UCSD-AML1 (cell line): ENCODE results near the gene TMEM266.

Experiments
- DNase-seq: peaks from one replicate; lab custom pipeline; 2025; ENCODE audit not compliant: unreplicated experiment; lab: John Stamatoyannopoulos, UW

Gene TMEM266

DNA sequence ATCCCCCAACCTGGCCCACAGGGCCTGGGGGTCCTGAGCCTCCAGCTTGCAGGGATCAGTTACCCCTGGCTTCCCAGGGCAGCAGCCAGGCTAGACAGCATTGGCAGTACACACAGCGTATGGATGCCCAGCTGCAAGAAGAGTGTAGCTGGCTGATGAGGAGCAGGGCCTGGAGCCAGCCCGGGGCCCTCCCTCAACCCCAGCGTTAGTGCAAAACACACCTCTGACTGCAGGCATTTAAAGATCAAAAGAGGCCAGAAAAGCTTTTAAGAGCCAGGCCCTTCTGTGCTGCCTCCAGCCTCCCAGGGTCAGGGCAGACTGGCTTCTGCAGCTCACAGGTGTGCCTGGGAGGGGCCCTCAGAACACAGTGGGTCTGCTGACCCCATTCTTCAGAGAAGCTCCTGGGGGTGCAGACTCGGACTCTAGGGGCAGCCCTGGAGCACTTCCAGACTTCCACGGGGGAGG lies 140.9 kb downstream of the TMEM266 start:
- DNase-seq, result no peak

DNA sequence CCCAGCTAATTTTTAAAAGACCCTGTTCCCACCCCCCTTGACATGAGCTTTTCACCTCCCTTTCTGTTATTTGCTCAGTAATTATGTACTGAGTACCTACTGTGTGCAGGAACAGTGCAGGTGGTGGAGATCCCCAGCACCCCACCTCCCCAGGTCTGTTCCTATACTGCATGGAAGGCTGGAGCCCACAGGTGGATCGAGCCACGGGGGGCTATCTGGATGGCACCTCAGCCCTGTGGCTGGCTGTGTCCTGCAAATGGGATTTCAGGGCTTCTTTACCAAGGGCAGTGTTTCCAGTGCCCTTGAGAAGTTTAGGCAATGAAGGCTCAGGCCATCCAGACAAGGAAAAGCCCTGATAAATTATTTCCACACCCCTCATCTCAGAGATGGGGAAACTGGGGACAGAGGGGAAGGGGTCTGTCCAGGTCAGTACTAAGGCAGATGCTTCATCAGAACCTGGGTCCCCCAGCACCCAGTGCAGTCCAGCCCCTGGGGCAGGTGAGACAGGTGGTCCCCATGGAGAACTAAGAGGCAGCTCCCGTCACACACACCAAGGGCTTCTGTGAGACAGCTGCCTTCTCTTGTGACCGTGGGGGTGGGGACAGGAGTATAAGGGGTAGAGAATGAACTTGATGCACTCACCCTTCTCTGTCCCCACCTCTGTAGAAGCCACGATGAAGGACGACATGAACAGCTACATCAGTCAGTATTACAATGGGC lies 141.9 kb downstream of the TMEM266 start:
- no peak for DNase-seq

DNA sequence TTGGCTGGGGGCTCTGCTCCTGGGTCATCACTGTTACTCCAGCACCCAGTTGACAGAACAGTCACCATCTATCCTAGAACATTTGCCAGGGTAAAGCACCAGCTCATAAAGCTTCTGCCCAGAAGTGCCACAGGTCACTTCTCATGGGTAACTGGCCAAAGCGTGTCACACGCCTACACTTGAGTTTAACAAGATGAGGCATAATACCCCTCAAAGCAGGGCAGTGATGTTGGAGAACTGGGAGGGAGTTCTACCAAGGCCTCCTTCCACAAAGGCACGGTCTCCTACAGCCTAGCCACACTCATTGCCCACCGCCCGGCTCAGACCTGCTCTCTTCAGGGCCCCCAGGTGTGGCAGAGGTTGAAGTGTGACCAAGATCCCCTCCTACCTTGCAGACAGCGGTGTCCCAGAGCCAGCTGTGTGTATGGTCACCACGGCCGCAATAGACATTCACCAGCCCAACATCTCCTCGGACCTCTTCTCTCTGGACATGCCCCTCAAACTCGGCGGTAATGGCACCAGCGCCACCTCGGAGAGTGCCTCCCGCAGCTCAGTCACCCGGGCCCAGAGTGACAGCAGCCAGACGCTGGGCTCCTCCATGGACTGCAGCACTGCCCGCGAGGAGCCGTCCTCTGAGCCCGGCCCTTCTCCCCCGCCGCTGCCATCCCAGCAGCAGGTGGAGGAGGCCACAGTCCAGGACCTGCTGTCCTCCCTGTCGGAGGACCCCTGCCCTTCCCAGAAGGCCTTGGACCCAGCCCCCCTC lies 143.7 kb downstream of the TMEM266 start:
- no peak for DNase-seq

DNA sequence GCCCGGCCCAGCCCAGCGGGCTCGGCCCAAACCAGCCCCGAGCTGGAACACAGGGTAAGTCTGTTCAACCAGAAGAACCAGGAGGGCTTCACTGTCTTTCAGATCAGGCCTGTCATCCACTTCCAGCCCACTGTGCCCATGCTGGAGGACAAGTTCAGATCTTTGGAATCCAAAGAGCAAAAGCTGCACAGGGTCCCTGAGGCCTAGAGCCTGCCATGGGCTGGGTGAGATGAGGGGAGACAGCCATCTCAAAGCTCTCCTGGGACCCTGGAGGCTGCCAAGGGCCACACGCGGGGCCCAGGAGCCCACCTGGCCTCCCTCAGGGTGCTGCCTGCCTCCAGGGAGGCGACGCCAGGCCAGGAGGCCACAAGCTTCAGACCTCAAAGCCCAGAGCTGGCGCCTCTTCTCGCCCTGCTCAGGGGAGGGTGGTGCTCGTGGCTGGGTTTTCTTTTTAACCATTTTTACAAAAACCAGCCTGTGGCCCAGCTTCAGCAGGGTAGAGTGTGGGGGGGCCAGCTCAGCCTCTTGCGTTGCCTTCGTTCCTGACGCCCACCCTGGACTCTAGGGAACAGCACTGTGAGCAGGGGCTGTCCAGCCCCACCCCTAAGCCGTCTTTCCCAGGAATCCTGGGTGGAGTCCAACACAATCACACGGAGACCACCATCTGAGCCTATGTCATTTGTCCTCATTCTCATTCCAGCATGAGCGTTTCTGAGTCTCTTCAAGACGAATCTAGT lies 144.5 kb downstream of the TMEM266 start:
- no peak for DNase-seq

DNA sequence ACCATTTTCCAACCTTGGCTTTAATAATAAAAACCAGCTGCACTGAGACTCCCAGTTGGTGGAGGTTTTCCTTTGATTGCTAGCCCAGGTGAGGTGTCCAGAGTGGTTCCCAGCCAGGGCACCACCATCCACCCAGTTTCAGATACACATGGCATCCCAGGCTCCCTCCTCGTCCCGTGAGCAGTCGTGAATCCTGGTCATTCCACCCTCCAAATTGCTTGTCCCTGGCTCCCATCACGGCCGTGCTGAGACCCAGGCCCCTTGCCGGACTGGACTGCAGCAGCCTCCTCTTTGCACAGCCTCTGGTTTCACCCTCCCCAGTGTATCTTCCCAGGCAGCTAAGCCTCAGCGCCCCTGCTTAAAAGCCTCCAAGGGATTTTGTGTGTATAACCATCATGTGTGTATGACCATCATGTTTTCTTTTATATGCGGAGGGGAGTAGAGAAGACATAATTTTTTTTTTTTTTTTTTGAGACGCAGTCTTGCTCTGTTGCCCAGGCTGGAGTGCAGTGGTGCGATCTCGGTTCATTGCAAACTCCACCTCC lies 145.2 kb downstream of the TMEM266 start:
- no peak for DNase-seq

DNA sequence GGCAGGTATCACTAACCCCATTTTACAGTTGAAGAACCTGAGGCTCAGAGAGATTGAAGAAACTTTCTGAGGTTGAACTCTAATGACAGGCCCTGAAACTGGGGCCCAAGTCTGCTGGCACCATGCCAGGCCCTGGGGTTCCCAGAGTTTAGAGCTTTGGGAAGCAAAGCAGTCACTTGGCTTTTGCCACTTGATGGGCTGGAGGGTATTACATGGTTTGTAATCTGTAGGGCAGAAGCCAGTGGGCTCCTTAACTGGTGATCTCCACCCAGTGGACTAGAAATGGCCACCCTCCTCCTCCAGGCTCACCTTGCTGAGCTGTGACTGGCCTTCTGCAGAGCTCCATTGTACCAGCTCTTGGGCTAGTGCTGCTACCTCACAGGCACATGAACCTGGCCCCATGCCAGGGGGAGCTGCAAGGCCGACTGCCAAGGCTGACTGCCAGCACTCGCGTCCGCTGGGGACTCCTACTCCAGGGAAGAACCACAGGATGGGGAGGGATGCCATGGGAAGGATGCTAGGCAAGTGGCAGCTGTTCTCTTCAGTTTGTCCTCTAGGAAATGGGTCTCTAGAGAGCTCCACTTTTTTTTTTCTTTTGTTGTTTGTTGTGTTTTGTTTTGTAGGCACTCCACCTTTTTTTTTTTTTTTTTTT lies 146.7 kb downstream of the TMEM266 start:
- DNase-seq, result no peak

DNA sequence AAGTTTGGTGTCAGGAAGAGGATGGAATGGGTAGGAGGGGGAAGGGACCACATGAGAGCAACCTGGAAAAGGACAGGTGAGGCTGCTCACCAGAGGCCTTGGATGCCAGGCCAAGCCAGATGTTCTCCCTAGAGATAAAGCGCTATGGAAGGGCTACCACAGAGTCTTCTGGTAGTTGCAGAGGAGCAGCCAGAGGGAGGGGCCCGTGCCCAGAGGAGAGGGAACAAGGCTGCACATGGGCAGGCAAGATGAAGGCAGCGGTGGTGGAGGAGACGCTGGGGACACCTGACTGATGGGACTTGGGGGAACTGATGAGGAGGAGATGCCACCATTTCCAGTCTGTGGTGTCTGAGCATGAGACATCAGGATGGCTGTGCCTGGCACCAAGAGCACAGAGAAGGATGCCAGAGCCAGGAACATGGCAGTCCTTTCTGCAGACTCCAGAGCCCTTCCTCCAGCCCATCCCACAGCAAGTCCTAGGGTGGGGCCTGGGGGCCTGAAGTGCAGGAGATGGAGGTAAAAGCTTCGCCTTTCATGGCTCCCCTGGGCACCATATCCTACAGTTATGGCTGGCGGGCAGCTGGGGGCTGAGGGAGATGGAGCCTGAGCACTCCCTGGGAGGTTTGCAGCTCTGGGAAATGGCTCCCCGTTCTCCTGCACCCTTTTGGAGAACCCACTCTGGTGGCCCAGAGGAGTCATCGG lies 148.4 kb downstream of the TMEM266 start:
- no peak for DNase-seq

DNA sequence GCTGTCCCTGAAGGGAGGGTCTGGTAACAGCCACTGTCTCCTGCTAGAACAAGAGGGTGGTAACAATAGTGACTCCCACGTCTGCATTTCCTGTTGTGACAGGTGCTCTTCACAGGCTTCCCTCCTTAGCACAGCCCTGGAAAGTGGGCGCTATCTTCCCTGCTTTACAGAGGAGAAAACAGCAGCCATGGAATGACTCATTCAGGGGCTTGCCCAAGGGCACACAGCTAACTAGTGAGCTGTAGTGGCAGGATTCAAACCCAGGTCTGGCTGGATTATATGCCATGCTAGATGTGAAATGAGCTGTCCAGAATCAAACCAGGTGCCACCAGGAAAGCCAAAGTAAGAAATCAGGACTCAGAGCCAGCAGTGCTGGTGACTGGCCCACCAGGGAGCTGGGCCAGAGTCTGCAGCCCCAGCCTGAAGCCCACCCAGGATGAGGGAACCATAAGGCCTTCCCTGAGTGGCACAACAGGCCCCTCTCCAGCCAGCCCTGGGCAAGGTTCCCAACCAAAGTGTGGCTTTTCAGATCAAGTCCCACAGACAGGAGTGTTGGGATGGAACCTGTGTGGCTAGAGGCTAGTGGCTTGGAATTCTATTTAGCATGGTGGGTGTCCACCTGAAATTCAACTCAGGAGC lies 149.1 kb downstream of the TMEM266 start:
- DNase-seq, result no peak

DNA sequence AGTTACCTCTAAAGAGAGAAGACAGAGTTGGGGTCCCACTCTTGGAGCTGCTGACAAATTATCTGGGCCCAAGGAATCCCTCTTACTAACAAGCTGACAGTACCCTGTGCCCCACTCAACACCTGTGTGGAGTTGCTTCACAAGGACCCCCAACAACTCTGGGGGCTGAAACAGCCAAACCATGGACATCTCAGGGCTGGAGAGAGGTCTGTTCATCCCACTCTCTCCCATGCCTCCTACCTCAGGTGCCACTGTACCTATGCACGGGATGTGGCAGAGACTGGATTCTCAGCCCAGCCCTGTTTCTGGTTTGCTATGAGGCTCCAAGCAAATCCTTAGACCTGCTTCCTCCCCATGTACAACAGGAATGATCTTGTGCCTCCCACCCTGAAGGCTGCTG lies 149.7 kb downstream of the TMEM266 start:
- no peak for DNase-seq

DNA sequence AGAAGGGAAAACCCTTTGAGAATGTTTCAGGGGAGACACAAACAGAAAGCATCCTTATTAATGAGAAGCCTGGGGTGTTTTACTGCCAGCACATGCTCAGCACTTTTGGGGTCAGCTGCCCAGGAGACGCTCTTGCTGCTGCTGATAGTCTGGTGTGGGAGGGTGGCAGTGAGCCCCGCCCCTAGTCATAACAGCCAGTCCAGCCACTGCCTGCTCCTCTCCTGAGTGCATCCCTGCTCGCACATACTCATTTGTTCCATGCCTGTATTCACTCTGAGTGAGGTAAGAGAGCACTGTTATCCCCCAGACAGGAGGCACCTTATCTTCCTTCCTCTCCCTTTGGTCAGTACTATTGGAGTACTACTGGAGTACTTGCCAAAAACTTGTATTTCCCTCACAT lies 150.2 kb downstream of the TMEM266 start:
- DNase-seq, result no peak

DNA sequence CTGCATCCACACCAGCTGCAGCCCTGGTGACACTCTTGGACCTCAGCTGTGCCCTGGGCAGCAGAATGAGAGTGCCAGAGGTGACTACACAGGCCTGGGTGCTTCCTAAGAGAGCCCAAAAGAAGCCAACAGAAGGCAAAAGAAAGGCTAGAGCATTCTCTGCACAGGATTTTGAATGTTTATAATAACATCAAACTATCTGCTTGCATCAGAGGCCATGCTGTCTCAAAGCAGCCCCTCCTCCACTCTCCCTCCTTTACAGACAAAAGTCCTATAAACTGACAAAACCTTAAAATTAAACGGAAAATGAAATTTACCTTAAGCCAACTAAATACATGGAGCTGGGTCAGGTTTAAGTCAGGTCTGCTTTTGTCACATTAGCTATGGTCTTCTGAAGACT lies 155.8 kb downstream of the TMEM266 start:
- DNase-seq, result no peak

DNA sequence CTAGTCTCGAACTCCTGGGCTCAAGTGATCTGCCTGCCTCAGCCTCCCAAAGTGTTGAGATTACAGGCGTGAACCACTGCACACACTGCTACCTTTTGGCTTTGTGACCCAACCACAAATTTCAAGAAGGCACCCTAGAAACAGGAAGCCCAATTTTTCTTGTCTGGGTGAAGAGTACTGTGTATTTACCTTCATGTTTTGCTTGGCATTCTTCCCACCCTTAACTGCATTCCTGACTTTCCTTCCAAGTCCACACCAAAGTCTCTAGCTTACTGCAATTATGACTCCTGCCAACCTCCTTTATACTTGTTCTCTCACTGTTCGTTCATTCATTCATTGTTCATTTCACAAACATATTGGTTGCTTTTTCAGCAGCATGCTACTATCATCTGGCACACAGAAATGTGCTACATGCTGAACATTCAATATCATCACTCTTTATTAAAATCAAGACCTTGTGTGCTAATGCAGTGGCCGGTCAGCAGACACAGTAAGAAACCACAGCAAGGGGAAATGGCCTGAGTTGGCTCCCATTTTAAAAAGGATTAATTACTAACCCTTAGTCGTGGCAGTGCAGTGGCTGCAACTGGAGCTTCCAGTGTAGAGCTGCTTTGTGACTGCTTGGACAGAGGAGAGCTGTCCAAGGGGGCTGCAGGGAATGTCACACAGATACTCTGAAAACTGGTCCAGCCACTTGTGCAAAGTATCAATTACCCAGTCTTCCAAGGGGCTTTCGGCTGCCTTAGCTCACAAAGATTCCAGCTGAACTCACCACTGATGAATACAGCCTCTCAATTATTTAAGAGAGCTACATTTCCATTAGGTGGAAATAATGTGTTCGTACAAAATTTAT lies 157.5 kb downstream of the TMEM266 start:
- no peak for DNase-seq

DNA sequence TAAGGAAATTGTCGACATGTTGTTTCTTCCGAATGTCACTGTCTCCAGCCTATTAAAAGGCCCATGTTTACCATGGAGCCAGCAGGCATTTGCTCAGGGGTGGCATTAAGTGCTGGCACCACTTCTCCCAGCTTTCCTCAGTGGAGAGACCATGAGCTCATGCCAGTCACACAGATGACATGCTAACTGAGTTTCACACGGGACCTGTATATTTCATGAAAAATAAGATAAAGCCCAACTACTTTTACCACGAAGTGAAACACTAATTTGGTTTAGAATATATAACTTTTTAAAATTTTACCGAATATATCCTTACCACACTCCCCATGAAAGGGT lies 158.1 kb downstream of the TMEM266 start:
- no peak for DNase-seq

DNA sequence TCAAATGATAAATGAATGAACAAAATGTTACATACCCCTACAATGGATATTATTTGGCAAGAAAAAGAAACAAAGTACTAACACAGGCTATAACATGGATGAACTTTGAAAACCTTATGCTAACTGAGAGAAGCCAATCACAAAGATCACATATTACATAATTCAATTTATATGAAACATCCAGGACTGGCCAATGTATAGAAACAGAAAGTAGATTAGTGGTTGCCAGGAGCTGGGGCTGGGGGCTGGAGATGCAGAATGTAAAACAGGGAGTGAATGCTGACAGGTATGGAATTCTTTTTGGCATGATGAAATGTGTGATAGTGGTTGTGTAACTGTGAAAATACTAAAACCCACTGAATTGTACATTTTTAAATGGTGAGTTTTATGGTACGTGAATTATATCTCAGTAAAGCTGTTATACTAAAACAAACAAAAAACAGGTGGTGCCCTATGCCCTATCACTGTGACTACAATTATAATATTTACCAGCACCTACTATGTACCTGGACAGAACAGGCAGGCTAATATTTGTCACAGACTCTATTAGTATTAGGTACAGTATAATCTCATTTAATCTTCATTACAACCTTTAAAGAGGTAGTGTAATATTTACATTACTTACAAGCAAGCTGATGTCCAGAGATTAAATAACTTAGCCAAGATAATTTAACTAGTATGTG lies 161.4 kb downstream of the TMEM266 start:
- DNase-seq, result no peak

DNA sequence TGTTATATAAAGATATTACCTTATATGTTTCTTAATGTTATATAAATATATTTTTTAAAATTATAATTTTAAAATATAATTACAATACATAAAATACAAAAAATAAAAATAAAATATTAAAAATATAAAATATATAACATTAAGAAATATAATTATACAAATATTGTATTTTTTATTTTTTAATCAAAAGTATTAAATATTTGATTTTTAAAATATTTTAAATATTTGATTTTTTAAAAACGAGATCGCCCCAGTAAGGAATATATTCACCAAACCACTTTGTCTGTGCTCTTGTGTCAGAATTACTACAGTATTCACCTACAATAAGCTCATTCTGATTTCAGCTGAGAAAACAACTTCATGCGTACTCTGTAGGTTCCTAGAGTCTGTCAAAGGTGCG lies 162.4 kb downstream of the TMEM266 start:
- DNase-seq, result no peak

DNA sequence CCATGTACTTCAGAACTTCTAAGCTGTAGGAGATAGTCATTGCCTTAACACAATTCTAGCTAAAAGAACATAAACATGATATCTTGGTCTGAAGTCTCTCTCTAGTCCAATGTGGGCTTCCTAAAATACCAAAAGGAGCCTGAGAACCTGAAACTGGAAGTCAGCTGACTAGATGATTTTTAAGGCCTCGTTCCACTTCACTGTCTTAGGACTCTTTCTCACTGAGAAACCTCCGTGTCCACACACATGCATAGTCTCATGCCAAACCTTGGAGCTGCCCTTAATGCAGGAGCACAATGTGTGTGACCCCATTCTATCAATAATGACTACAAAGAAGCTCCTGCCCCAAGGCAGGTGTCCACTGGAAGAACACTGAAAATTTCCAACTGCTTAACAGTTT lies 163.7 kb downstream of the TMEM266 start:
- DNase-seq, result no peak

DNA sequence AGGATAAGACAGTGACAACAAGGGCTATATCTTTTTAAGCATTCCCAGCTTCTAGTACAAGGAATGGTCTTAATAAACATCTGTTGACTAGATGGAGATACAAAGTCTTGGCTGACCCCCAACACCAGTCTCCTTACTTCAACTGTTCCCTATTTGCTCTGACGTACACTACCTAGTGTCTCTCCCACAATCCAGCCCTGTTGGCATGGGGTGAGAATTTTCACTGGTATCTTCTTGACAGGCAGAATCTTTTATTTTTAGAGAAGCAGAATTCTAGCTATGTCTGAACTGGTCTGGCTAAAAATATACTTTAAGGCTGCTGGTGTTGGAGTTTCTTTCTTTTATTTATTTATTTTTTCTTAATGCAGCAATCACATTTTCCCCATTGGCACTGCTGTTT lies 169.5 kb downstream of the TMEM266 start:
- no peak for DNase-seq

DNA sequence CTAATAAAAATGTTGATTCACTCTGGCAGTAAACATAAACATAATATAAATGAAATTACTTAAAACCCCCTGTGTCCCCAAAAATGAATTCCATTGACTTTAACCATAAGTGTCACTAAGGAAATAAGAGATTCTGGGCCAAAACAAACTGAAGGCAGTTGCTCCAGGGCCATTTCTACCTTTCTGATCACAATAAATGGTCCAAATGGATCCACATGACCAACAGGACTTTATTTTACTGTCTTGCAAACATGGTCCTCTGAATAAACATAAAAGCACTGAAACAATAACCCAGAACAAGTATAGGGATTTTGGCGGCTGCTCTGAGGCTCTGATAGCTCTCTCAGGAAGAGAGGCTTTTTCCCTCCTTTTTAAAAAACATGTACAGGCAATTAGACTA lies 174.1 kb downstream of the TMEM266 start:
- no peak for DNase-seq
